Measurements from ENCODE around the gene KIF13A.

DNA sequence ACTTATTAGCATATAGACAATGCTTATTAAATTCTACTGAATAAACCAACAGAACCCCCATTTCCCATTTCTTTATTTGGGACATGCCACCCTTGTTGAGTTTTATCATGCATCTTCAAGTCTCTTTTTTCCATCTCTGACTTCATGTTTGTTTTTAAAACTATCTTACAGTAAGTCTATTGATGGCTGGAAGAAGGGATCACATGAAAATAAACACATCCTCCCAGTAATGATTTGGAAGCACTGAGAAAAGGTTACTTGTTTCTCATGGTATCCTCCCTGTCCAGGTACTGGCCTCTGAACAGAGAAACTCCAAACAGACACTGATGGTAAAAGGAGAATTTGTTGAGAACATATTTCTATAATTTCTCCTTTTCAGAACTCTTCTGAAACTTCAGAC lies 74.9 kb downstream of the KIF13A start:
- TF ChIP-seq, protein P1, sequence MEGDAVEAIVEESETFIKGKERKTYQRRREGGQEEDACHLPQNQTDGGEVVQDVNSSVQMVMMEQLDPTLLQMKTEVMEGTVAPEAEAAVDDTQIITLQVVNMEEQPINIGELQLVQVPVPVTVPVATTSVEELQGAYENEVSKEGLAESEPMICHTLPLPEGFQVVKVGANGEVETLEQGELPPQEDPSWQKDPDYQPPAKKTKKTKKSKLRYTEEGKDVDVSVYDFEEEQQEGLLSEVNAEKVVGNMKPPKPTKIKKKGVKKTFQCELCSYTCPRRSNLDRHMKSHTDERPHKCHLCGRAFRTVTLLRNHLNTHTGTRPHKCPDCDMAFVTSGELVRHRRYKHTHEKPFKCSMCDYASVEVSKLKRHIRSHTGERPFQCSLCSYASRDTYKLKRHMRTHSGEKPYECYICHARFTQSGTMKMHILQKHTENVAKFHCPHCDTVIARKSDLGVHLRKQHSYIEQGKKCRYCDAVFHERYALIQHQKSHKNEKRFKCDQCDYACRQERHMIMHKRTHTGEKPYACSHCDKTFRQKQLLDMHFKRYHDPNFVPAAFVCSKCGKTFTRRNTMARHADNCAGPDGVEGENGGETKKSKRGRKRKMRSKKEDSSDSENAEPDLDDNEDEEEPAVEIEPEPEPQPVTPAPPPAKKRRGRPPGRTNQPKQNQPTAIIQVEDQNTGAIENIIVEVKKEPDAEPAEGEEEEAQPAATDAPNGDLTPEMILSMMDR (IDR thresholded peaks at IDR 0.05; ENCODE audit: low read depth, low read length) = no peak
- no peak for TF ChIP-seq EZH2phosphoT487 (IDR thresholded peaks at IDR 0.05; ENCODE audit: low read depth)
